ENCODE data around the gene DDR1. TPM values are rescaled to one million over a fixed set of nuclear protein-coding genes. Genes with fewer than 3 reads are reported as not detected.

Gene DDR1
- 8.2 TPM for total RNA-seq (ENCODE audit: unreplicated experiment)
- long read RNA-seq = 0 reads

- no peak for DNase-seq (ENCODE audit: low spot score)
- Mint-ChIP-seq H3K27me3 (ENCODE audit: unreplicated experiment) (peaks cover 6% of the 10 kb centered on the region), H3K27ac (ENCODE audit: unreplicated experiment) (peak within 1 kb of the TSS; percentile 65), H3K9me3 (ENCODE audit: unreplicated experiment) (no peaks in the 10 kb centered on the region), H3K4me1 (ENCODE audit: unreplicated experiment) (peaks cover 29% of the 10 kb centered on the region), H3K4me3 (ENCODE audit: unreplicated experiment) (peak within 1 kb of the TSS; percentile 88), H3K36me3 (ENCODE audit: low read depth, unreplicated experiment) (no peaks in the 10 kb centered on the region)
- no peak for TF ChIP-seq CTCF (IDR thresholded peaks at IDR 0.05; ENCODE audit: unreplicated experiment)
Observed at GRCh38 chr6:30883685-30884520, at the start of gene DDR1. Gene DDR1, plus strand, starts transcription at chr6:30884519. Its CDS starts 4,211 bp downstream, at chr6:30888730.

GRCh38 chr6:30834646-30835045 lies 49.7 kb upstream of the DDR1 start:
- no peaks in the 10 kb centered on the region for H3K36me3 Mint-ChIP-seq (ENCODE audit: low read depth, unreplicated experiment)
- peaks cover 5% of the 10 kb centered on the region for H3K27me3 Mint-ChIP-seq (ENCODE audit: unreplicated experiment)
- H3K4me1 Mint-ChIP-seq (ENCODE audit: unreplicated experiment) = peaks cover 8% of the 10 kb centered on the region
- no peak overlapping the region for H3K27ac Mint-ChIP-seq (ENCODE audit: unreplicated experiment)
- H3K4me3 Mint-ChIP-seq (ENCODE audit: unreplicated experiment) = no peak overlapping the region
- no peak for DNase-seq (ENCODE audit: low spot score)
- H3K9me3 Mint-ChIP-seq (ENCODE audit: unreplicated experiment) = no peaks in the 10 kb centered on the region
- no peak for TF ChIP-seq CTCF (IDR thresholded peaks at IDR 0.05; ENCODE audit: unreplicated experiment)

GRCh38 chr6:30835576-30835975 lies 48.7 kb upstream of the DDR1 start:
- no peaks in the 10 kb centered on the region for H3K9me3 Mint-ChIP-seq (ENCODE audit: unreplicated experiment)
- peaks cover 5% of the 10 kb centered on the region for H3K27me3 Mint-ChIP-seq (ENCODE audit: unreplicated experiment)
- no peak for DNase-seq (ENCODE audit: low spot score)
- no peak overlapping the region for H3K27ac Mint-ChIP-seq (ENCODE audit: unreplicated experiment)
- no peak for TF ChIP-seq CTCF (IDR thresholded peaks at IDR 0.05; ENCODE audit: unreplicated experiment)
- H3K4me3 Mint-ChIP-seq (ENCODE audit: unreplicated experiment) = no peak overlapping the region
- peaks cover 3% of the 10 kb centered on the region for H3K4me1 Mint-ChIP-seq (ENCODE audit: unreplicated experiment)
- no peaks in the 10 kb centered on the region for H3K36me3 Mint-ChIP-seq (ENCODE audit: low read depth, unreplicated experiment)

- Mint-ChIP-seq H3K9me3 (ENCODE audit: unreplicated experiment) (no peaks in the 10 kb centered on the region), H3K4me1 (ENCODE audit: unreplicated experiment) (peaks cover 4% of the 10 kb centered on the region), H3K27me3 (ENCODE audit: unreplicated experiment) (peaks cover 5% of the 10 kb centered on the region), H3K4me3 (ENCODE audit: unreplicated experiment) (no peak overlapping the region), H3K27ac (ENCODE audit: unreplicated experiment) (no peak overlapping the region), H3K36me3 (ENCODE audit: low read depth, unreplicated experiment) (no peaks in the 10 kb centered on the region)
- DNase-seq (ENCODE audit: low spot score) = no peak
- no peak for TF ChIP-seq CTCF (IDR thresholded peaks at IDR 0.05; ENCODE audit: unreplicated experiment)
Observed at GRCh38 chr6:30836431-30836866, 47.9 kb upstream of the DDR1 start.

- no peak for TF ChIP-seq CTCF (IDR thresholded peaks at IDR 0.05; ENCODE audit: unreplicated experiment)
- Mint-ChIP-seq H3K4me1 (ENCODE audit: unreplicated experiment) (peaks cover 4% of the 10 kb centered on the region), H3K27ac (ENCODE audit: unreplicated experiment) (no peak overlapping the region), H3K36me3 (ENCODE audit: low read depth, unreplicated experiment) (no peaks in the 10 kb centered on the region), H3K27me3 (ENCODE audit: unreplicated experiment) (peaks cover 5% of the 10 kb centered on the region), H3K9me3 (ENCODE audit: unreplicated experiment) (no peaks in the 10 kb centered on the region), H3K4me3 (ENCODE audit: unreplicated experiment) (no peak overlapping the region)
- no peak for DNase-seq (ENCODE audit: low spot score)
Observed at GRCh38 chr6:30836957-30837356, 47.4 kb upstream of the DDR1 start.

Measured in endothelial cell (in vitro differentiated cells).